Esophagus squamous epithelium (tissue), 4 donors: ENCODE measurements around the gene CENPN.

Source experiments
- CTCF ChIP-seq, 6 experiments: fragments of 450-650 bp in 4 of 6; fragments of 200-600 bp in 2 of 6; sonication (generic) in 2 of 6; IDR thresholded peaks; one replicate each; pipeline ENCODE4 v1.5.1; 2016 to 2019; ENCODE audit warnings: antibody characterized with exemption in 6 of 6, mild to moderate bottlenecking in 4 of 6, moderate library complexity in 4 of 6
- POLR2A ChIP-seq, 4 donors: fragments of 450-650 bp; IDR thresholded peaks; one replicate each; pipeline ENCODE4 v1.6.1; 2017; ENCODE audit warnings: antibody characterized with exemption in 4 of 4, mild to moderate bottlenecking in 4 of 4, moderate library complexity in 3 of 4

GRCh38 chr16:80993834-80994233 lies 13.2 kb upstream of the CENPN start:
- TF ChIP-seq CTCF (IDR thresholded peaks at IDR 0.05) (no peak), POLR2A (IDR thresholded peaks at IDR 0.05) (no peak)
